Glutamatergic neuron (in vitro differentiated cells): ENCODE results near the gene PLIN1. TPM values are rescaled to one million over a fixed set of nuclear protein-coding genes. Genes with fewer than 3 reads are reported as not detected.
A peak's percentile ranks its signal among the peaks of the same experiment; 100 is the strongest.

Source experiments
- DNase-seq: peaks from one replicate; pipeline ENCODE4 v3.0.0; 2022
- H3K27ac Mint-ChIP-seq: one replicate; pipeline ENCODE4 v1.8.0; 2020; ENCODE audit warnings: mild to moderate bottlenecking, mixed read lengths, inconsistent platforms; ENCODE audit not compliant: unreplicated experiment
- H3K27me3 Mint-ChIP-seq: one replicate; pipeline ENCODE4 v1.8.0; 2020; ENCODE audit warnings: mild to moderate bottlenecking, moderate library complexity, mixed read lengths, inconsistent platforms; ENCODE audit not compliant: unreplicated experiment
- H3K36me3 Mint-ChIP-seq: one replicate; pipeline ENCODE4 v1.8.0; 2020; ENCODE audit warnings: mild to moderate bottlenecking, mixed read lengths, inconsistent platforms; ENCODE audit not compliant: unreplicated experiment
- H3K4me1 Mint-ChIP-seq: one replicate; pipeline ENCODE4 v1.8.0; 2020; ENCODE audit warnings: mild to moderate bottlenecking, low read depth, mixed read lengths, inconsistent platforms; ENCODE audit not compliant: unreplicated experiment
- H3K4me3 Mint-ChIP-seq: one replicate; pipeline ENCODE4 v1.8.0; 2020; ENCODE audit warnings: mild to moderate bottlenecking, mixed read lengths, inconsistent platforms; ENCODE audit not compliant: unreplicated experiment
- H3K9me3 Mint-ChIP-seq: one replicate; pipeline ENCODE4 v1.8.0; 2020; ENCODE audit warnings: mild to moderate bottlenecking, moderate library complexity, mixed read lengths, inconsistent platforms; ENCODE audit not compliant: unreplicated experiment
- total RNA-seq: library from RNA; stranded (reverse); fragmentation: NEBNext Ultra II Directional; extraction: Animal tissue kit (Norgen Biotek cat#: 25700); gene quantifications from one replicate; pipeline ENCODE4 v1.2.1, GENCODE V29; 2021; ENCODE audit not compliant: unreplicated experiment
- TF ChIP-seq, protein P1 (sequence below): fragments of 200-600 bp; sonication (generic); IDR thresholded peaks from one replicate; pipeline ENCODE4 v1.5.0; 2021; ENCODE audit not compliant: partially characterized antibody, unreplicated experiment

Gene PLIN1
- total RNA-seq, 1 donor from 2014 or later, result not detected

DNA sequence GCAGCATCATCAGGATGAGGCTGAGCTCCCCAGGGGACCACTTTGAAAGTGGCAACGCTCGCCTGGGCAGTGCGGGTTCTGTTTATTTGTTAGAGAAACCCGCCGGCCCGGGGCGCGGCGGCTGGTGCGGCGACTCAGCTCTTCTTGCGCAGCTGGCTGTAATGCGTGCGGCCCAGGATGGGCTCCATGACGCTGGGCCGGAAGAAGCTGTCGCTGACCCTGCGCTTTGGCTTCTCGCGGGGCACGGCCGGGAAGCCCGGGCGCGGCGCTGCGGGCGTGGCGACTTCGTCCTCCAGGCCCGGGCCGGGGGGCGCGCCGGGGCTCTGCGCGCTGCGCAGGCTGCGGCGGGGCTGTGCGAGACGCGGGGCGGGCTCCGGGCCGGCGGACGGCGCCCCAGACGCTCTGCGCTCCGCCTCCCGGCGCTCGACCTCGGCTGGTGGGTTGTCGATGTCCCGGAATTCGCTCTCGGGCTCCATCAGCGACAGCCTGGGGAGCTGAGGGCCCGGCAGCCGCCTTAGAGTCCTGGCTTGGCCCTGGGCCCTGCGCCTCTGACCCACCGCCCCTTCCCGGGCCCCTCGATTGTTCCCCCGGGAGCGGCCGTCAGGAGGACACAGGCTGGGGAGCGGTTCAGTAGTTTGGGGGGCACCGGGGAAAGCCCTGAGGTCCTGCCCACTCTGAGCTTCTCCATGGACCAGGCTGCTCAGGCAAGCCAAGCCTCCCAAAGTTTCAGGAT, 13.6 kb downstream of the PLIN1 start:
- Mint-ChIP-seq H3K4me1 (peaks cover 1% of the 10 kb centered on the region), H3K27ac (no peak overlapping the region), H3K36me3 (no peaks in the 10 kb centered on the region), H3K9me3 (no peaks in the 10 kb centered on the region), H3K4me3 (no peak overlapping the region), H3K27me3 (peaks cover 5% of the 10 kb centered on the region)
- TF ChIP-seq, protein P1, sequence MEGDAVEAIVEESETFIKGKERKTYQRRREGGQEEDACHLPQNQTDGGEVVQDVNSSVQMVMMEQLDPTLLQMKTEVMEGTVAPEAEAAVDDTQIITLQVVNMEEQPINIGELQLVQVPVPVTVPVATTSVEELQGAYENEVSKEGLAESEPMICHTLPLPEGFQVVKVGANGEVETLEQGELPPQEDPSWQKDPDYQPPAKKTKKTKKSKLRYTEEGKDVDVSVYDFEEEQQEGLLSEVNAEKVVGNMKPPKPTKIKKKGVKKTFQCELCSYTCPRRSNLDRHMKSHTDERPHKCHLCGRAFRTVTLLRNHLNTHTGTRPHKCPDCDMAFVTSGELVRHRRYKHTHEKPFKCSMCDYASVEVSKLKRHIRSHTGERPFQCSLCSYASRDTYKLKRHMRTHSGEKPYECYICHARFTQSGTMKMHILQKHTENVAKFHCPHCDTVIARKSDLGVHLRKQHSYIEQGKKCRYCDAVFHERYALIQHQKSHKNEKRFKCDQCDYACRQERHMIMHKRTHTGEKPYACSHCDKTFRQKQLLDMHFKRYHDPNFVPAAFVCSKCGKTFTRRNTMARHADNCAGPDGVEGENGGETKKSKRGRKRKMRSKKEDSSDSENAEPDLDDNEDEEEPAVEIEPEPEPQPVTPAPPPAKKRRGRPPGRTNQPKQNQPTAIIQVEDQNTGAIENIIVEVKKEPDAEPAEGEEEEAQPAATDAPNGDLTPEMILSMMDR, result no peak
- DNase-seq, result peak; percentile 65

DNA sequence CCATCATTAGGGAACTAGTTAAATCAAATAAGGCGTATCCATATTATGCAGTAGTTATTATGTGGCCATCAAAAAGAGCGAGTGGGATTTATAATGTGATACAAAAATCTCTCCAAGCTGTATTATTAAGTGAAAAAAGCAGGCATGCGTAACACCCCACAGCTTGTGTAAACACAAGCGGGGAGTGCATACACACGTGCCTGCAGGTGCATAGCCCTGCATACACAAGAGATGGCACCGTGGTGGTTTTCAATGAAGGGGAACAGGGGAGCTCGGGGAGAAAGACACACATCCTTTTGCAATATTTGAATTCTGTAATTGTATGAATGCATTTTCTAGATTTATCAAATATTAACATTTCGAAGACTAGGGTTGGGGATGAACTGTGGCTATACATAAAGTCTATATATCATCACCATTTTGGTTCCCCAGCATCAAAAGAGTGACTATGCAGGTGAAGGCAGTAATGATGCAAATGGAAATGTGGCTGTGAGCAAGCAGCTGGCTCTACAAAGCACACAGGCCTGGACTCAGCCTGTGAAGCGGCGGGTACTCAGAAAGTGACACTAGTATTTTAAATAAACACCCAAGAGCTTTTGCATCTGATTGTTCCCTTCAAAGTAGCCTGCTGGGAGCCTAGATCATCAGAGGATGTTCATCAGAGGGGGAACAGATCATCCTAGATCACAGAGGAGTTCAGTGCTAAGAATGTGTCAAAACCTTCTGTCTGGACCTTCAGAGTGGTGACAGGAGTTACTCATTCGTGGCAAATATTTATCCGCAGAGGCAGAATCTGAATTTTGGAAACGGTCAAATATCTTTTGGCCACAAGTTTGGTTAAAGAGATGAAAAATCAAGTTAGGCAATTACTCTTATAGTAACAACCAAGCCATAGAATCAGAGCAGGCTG, 14.5 kb downstream of the PLIN1 start:
- TF ChIP-seq, protein P1, result no peak
- no peak overlapping the region for H3K27ac Mint-ChIP-seq
- H3K27me3 Mint-ChIP-seq, result peaks cover 5% of the 10 kb centered on the region
- no peaks in the 10 kb centered on the region for H3K36me3 Mint-ChIP-seq
- H3K4me3 Mint-ChIP-seq, result peak overlapping the region; percentile 88
- H3K9me3 Mint-ChIP-seq, result no peaks in the 10 kb centered on the region
- no peak for DNase-seq
- H3K4me1 Mint-ChIP-seq, result peaks cover 1% of the 10 kb centered on the region

DNA sequence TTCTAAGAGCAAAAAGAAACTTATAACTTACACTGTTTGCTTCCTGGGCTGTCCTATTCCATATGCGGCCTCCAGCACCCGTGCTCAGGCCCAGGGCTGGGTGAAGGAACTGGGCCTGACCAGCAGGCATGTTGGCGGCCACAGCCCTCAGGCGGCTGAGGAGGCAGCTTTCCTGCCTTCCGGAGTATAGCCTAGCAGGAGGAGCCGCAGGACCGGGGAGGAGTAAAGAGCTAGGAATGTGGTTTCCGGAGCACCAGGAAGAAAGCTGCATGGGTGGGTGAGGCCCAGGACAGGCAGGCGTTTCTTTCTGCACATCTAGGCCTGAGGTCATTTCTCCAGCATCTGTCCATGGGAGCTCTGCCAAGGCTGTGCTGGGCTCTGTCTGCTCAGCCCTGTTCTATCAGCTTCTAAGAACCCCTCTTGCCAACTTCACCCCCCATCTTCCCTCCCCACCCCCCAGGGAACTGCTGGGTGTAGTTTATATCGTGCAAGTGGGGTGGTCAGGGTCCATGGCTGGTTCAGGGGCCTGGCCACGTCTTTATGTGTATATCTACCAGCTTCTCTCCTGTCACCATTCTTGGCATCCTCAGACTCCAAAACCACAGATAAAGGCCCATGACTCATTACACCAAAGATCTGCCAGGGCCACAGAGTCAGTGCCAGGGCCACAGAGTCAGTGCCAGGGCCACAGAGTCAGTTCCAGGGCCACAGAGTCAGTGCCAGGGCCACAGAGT, 16.1 kb downstream of the PLIN1 start:
- peaks cover 6% of the 10 kb centered on the region for H3K27me3 Mint-ChIP-seq
- DNase-seq, result no peak

DNA sequence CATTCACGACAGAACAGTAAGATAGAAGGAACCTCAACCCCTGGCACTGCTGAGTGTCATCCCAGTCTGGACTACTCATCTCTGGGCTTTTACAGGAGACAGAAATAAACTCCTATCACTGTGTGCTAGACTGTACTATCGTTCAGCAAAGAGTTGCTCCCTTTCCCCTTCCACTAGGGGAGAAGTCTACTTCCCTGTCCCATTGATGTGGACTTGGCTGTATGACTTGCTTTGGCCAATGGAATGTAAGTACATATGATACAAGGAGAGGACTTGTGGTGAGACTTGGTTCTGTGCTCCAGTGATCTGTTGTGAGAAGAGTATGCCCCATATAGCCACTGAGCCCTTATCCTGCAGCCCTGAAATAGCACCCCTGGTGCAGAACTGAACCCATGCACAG, 18.6 kb downstream of the PLIN1 start:
- Mint-ChIP-seq H3K9me3 (peaks cover 3% of the 10 kb centered on the region), H3K36me3 (peaks cover 3% of the 10 kb centered on the region), H3K4me3 (no peak overlapping the region), H3K27me3 (peaks cover 6% of the 10 kb centered on the region), H3K27ac (no peak overlapping the region), H3K4me1 (peaks cover 4% of the 10 kb centered on the region)
- no peak for DNase-seq
- TF ChIP-seq, protein P1, result no peak

More for the DNA sequence above, 16.1 kb downstream of the PLIN1 start:
- Mint-ChIP-seq H3K4me3 (no peak overlapping the region), H3K4me1 (peaks cover 1% of the 10 kb centered on the region), H3K27ac (no peak overlapping the region), H3K36me3 (no peaks in the 10 kb centered on the region), H3K9me3 (no peaks in the 10 kb centered on the region)
- TF ChIP-seq, protein P1, result no peak
